GM19099 (cell line): ENCODE results near the gene TMCO5A.

ENCODE experiments used
- POLR2A ChIP-seq: IDR thresholded peaks from 3 replicates; pipeline ENCODE4 v1.6.1; 2011; ENCODE audit warnings: low read depth; ENCODE audit not compliant: insufficient read length; ENCODE audit errors: extremely low read depth

Gene TMCO5A

GRCh38 chr15:37940876-37941275 lies 6.4 kb downstream of the TMCO5A start:
- no peak for TF ChIP-seq POLR2A

- TF ChIP-seq POLR2A: no peak
Measured at GRCh38 chr15:37941779-37942178, 7.3 kb downstream of the TMCO5A start.

GRCh38 chr15:37951999-37952398 lies 17.6 kb downstream of the TMCO5A start:
- no peak for TF ChIP-seq POLR2A

- TF ChIP-seq POLR2A: no peak
Measured at GRCh38 chr15:37967788-37968187, 33.3 kb downstream of the TMCO5A start.

- no peak for TF ChIP-seq POLR2A
Measured at GRCh38 chr15:37973856-37974255, 39.4 kb downstream of the TMCO5A start.

GRCh38 chr15:37978231-37978630 lies 43.8 kb downstream of the TMCO5A start:
- TF ChIP-seq POLR2A: no peak

GRCh38 chr15:37979671-37980409 lies 45.4 kb downstream of the TMCO5A start:
- TF ChIP-seq POLR2A: no peak

GRCh38 chr15:37981201-37981600 lies 46.8 kb downstream of the TMCO5A start:
- TF ChIP-seq POLR2A: no peak

GRCh38 chr15:37981775-37982174 lies 47.3 kb downstream of the TMCO5A start:
- TF ChIP-seq POLR2A: no peak

- no peak for TF ChIP-seq POLR2A
Measured at GRCh38 chr15:37984368-37984767, 49.9 kb downstream of the TMCO5A start.

GRCh38 chr15:37995461-37996347 lies 61.3 kb downstream of the TMCO5A start:
- no peak for TF ChIP-seq POLR2A
